Measurements from ENCODE around the gene PPIH.
"Not testable (repeated sequence)": the region's sequence is repeated elsewhere in the genome, so short reads cannot be mapped to it uniquely, and the experiment has no call there.

The PPIH gene

DNA sequence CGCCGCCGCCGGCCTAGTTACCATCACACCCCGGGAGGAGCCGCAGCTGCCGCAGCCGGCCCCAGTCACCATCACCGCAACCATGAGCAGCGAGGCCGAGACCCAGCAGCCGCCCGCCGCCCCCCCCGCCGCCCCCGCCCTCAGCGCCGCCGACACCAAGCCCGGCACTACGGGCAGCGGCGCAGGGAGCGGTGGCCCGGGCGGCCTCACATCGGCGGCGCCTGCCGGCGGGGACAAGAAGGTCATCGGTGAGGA lies 24.2 kb downstream of the PPIH start:
- DNase-seq = peak in 1 of 51 donors; percentile 47

DNA sequence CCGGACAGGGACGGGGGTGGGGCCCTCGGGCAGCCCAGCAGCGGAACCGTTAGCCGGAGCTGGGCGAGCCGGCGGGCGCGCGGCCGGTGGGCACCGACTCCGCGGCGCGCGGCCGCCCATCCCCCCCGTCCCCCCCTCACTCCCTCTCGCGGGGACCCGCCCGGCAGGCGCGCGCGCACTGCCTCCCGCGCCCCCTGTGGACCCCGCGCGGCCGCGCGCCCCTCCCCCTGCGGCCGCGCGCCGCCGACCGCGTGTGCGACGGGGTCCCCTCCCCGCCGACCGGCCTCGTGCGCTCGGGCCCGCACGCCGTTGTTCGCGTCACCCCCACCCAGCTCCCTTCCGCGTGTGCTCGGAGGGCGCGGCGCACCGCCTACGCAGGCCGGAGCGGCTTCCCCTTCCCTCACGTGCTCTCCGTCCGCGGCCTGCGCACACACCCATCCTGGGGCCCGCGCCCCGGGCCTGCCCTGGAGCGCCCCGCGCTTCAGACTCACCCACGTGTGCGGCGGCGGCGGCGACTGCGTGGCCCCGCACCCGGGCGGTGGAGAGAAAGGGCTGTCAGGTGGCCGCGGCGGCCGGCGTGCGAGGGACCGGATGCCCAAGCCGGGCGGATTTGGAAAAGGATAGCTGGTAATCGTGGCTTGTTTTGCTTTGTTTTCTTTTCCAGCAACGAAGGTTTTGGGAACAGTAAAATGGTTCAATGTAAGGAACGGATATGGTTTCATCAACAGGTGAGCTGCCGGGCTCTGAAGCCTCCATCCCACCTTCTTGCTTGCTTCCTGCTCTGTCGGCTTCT lies 24.7 kb downstream of the PPIH start:
- DNase-seq = peak in 44 of 51 donors; percentile 8 to 77 (median 46)

DNA sequence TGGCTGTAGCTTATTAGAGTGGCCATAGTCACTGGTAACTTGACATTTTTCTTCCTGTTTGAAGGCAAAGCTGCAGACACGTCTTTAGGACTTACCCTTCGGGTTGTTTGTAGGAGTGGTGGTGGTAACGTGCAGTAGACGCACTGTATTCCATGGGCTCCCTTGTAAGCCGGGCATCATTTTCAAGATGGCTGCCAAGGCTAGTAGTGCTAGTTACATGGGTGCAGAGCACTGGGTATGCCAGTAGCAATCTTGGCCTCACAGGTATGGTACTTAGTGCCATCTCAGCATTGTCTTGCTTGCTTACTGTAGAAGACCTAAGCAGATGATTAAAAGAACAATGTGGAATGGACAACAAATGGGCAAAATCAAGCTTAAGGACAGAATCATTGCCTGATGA lies 25.9 kb downstream of the PPIH start:
- no peak for DNase-seq

DNA sequence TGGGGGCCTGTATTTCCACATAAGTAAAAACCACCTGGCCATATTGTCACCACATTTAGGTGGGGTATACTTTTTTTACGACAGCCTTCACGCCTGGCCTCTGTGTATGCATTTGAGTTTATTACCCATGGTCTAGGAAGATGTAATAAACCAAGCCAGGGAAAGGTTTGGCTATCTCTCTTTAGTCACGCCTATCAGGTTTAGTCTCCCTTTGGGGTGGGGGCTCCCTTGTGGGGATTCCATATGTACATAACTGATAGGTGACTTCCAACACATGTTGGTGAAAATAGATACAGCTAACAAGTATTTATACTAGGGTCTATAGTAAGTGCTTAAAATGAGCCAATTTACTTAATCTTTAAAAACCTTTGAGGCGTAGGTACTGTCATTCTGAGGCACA lies 28.2 kb downstream of the PPIH start:
- no peak for DNase-seq

DNA sequence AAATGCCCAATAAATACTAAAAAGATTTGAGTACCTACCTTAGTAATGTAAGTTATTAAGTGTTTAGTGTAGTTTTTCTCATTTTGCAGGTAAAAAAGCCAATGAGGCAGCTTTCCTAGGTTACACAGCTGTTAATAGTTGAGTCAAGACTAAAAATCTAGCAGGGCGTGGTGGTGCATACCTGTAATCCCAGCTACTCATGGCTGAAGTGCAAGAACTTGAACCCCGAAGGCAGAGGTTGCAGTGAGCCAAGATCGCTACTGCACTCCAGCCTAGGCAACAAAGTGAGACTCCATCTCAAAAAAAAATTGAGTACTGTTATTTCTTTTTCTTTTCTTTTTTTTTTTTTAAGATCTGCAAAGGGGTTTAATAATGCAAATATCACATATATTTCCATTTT lies 31.7 kb downstream of the PPIH start:
- DNase-seq = no peak

DNA sequence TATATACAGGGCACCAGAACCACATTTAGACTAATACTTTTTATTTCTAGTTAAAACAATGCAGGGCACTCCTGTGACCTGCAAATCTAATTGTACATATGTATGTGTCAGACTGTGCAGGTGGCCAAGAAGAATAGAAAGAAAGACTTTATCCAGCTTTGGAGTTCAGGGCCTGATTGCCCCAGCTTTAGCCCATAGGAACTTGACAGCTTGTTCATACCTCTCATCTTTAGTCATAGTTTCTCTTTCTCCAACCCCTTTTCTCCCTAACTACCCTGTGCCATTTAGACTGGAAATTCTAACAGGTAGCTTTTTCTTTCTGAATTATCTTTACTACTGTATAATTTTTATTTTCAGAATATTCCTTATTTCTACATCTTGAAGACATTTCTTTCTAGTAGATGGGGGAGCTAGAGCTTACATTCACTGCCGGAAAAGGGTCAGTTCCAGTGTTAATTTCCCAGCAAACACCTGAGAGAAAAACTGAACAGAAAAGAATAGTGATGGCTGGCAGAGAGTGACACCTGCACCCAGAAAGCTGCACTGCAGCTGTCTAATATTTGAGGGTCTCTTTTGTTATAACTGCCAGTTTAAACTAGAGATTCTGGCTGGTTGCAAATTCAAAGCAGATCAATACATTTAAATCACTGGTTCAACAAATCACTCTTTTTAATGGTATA lies 32.4 kb downstream of the PPIH start:
- DNase-seq = no peak

DNA sequence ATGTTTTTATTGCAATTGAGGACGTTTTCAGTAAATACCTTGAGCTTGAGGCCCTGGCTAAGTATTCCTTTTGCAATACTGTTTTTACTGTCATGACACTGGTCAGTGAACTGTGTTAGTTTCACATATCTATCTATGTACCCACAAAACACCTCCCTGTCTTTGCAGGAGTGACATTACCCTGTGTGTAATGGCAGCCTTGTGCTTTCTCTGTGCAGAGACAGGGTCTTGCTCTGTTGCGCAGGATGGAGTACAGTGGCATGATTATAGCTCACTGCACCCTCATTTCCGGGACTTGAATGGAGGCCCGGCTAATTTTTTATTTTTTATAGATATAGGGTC lies 32.9 kb downstream of the PPIH start:
- no peak for DNase-seq

DNA sequence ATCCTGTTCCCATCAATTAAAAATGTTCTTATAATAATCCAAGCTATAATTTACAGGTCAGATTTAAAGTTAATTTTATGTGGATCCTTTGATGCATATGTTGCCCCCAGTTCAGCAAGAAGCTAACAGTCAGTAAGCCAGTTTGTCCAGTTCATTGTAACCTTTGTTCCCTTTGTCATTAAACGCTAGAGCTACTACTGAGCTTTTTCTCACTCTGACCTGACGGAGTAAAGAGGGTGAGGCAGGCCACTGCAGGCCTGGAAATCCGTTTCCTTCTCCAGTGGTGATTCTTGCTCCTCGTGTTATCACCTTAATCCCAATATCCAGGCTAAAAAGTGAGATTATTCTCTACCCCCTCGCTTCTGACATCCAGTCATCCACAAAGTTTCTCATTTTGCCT lies 34.2 kb downstream of the PPIH start:
- no peak for DNase-seq

DNA sequence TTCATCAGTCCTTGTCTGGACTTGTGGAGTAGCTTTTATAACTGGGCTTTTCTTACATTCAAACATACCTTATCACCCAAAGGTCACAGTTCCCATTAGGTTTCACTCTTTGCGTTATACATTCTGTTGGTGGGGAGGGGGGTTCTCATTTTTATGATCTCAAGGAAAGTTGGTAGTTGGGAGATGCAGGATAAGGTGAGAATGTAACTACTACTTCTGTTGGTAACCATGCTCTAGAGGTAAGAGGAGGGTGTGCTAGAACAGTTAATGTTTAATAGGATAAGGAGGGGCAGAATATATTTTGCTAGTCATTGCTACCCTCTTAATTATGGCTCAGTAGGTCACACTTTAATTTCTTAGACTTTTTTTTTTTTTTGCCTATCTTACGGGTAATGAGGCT lies 34.7 kb downstream of the PPIH start:
- no peak for DNase-seq

DNA sequence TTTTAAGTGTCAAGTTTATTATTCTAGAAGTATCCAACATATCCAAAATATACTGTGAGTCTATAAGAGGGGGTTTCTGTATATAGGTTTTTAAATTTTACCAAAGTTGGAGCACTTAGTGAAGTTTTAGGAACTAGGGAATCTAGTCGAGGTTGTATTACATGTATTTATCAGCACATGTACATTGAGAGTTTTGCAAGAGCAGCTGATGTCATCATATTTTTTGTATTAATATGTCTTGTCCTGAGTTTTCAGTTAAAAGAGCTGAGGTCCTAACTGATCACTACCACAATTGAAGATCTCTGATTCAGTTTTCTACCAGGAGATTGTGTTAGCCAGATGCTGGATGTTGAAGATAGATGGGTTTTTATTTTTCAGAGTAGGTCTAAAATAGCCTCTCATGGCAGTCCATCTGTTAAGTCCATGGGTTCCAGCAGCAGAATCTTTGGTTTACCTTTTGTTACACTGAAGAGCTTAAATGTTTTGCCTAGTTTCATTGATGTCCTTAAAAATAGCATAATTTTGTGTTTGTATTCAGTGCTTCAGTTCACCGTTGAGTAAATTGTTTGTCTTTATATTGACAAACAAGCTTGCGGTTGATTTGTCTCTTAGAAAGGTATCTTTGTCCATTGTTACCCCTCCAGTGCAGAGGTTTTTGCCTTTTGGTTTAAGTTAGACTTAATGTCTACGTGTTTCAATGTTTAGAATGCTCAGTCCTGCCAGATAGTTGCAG lies 40.0 kb downstream of the PPIH start:
- DNase-seq = no peak

DNA sequence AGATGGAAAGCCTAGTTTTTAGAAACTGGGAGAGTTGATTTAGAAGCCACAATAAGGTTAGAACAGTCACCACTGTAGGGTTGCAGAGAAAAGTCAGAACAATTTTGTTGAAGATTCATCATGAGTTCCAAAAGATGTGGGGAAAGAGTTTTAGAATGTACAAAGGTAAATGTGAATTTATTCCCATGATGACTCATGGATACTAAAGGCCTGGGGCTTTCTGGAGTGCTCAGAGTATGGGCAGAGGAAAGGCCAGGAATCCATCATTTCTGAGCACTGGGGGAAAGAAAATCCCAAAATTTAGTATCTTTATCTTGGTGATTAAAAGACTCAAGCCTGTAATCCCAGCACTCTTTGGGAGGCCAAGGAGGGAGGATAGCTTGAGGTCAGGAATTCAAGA lies 41.8 kb downstream of the PPIH start:
- DNase-seq = no peak

DNA sequence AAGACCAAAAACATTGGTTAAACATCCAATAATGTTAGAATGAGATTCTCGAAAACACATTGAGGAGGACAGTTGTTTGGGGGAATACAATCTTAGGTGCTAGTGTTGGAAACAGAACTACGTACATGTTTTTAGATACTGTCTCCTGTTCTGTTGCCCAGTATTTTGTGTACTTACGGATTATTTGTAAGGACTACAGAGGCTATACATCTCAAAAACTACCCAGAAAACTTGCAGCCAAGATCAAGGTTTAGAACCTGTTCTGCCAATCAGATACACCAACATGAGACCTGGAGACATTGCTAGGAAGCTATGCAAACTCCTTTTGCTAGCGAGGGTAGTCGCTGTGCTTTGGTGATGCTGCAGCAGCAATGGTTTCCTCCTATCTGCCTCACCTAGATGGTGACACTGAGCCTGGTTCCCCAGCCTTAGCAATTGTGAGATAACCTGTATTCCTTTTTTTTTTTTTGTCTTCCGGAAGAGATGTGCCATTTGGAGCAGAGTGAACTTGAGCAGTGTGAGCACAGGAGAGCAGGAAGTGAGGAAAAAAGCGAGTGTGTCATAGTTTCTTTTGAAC lies 45.8 kb downstream of the PPIH start:
- no peak for DNase-seq

DNA sequence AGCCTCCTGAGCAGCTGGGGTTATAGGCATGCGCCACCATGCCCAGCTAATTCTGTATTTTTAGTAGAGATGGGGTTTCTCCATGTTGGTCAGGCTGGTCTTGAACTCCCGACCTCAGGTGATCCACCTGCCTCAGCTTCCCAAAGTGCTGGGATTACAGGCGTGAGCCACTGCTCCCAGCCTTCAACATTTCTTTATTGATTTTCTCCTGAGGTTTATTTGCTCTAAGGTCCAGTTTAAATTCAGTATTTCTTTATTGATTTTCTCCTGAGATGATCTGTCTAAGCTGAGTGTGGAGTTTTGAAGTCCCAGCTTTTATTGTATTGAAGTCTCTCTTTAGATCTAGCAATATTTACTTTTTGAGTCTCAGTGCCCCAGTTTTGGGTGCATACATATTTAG lies 54.6 kb downstream of the PPIH start:
- DNase-seq = not testable (repeated sequence)

DNA sequence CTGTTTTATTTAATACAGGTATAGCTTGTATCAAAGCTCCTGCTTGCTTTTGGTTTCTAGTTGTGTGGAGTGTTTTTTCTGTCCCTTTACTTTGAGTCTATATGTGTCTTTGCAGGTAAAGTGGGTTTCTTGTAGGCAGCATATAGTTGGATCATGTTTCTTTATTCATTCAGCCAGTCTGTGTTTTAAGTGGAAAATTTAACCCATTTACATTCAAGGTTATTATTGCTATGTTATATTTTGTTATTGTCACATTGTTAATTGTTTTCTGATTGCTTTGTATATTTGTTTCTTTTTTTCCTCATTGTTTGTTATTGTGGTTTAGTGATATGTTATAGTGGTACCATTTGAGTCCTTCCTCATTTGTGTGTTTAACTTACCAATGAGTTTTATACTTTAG lies 55.1 kb downstream of the PPIH start:
- no peak for DNase-seq

DNA sequence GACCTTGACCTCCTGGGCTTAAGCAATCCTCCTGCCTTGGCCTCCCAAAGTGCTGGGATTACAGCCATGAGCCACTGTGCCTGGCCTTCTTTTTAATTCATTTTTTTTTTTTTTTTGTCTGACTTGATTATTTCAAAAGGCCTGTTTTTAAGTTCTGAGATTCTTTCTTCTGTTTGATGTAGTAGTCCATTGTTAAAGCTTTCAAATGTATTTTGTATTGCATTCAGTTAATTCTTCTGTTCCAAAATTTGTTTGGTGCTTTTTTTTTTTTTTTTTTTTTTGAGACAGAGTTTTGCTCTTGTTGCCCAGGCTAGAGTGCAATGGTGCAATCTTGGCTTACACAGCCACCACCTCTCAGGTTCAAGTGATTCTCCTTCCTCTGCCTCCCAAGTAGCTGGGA lies 56.2 kb downstream of the PPIH start:
- not testable (repeated sequence) for DNase-seq

DNA sequence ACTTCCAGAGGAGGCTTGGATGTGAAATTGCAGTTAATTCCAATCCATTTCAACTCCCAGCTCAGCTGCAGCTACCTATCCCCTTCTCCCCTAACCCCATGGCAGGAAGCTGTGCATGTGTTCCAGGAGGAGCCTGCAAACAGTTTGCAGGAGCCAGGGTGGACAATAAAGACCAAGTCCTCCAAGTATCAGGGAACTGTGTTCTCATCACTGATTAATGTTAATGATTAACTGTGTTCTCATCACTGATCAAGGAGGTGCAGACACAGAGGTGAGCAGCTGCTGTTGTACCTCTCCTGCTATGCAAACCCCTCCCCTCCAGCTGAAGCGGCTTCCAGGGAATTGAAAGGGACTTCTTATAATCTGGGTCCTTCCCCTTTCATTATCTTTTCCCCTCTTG lies 62.6 kb downstream of the PPIH start:
- DNase-seq = no peak

DNA sequence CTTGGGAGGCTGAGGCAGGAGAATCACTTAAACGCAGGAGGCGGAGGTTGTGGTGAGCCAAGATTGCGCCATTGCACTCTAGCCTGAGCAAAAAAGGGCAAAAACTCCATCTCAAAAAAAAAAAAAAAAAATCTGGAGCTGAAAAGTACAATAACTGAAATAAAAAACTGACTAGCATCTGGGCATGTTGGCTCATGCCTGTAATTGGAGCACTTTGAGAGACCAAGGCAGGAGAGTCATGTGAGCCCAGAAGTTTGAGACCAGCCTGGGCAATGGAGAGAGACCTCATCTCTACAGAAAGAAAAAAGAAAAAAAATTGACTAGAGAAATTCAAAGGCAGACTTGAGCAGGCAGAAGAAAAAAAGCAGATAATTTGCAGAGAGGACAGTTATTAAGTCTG lies 63.7 kb downstream of the PPIH start:
- DNase-seq = no peak

DNA sequence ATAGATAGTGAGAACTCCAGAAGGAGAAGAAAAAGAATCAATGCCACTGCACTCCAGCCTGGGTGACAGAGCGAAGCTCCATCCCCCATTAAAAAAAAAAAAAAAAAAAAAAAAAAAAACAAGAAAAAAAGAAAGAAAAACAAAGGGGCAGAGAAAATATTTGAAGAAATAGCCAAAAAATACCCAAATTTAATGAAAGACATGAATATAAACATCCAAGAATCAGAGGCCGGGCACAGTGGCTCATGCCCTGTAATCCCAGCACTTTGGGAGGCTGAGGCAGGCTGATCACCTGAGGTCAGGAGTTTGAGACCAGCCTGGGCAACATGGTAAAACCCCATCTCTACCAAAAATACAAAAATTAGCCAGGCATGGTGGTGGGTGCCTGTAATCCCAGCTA lies 64.2 kb downstream of the PPIH start:
- DNase-seq = not testable (repeated sequence)

DNA sequence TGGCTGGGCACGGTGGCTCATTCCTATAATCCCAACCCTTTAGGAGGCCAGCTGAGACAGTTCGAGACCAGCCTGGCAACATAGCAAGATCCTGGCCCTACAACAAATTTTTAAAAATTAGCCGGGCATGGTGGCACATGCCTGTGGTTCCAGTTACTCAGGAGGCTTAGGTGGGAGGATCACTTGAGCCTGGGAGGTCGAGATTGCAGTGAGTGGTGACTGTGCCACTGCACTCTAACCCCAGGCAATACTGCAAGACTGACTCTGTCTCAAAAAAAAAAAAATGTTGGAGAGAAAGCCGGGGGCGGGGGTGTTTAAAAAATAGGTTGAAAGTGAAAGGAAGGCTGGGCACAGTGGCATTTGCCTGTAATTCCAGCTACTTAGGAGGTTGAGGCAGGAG lies 65.3 kb downstream of the PPIH start:
- DNase-seq = no peak

DNA sequence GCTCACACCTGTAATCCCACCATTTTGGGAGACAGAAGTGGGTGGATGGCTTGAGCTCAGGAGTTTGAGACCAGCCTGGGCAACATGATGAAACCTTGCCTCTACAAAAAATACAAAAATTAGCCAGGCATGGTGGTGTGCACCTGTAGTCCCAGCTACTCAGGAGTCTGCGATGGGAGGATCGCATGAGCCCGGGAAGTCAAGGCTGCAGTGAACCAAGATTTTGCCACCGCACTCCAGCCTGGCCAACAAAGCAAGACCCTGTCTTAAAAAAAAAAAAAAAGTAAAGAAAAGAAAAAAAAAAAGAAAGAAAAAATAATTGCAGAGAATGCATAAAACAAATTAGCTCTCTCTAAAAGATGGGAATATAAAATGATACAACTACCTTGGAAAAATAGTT lies 67.6 kb downstream of the PPIH start:
- not testable (repeated sequence) for DNase-seq

All from hypothalamus (tissue), 51 donors.